IMR-90 (cell line): ENCODE results near the gene TBC1D1. TPM values are rescaled to one million over a fixed set of nuclear protein-coding genes. Genes with fewer than 3 reads are reported as not detected.

Experiments used
- ATAC-seq: fragments of 200-7000 bp; cut with Tn5 transposase; 2 replicates; pipeline ENCODE4 v1.9.1; 2020; ENCODE audit warnings: low read depth, mild to moderate bottlenecking, moderate library complexity
- BruUV-seq: library from RNA; stranded (reverse); fragments of 400-500 nt; replicated peaks from 2 replicates; lab custom pipeline; 2021; lab: Mats Ljungman, UMichigan
- CTCF ChIA-PET: fragments of 300-600 bp; formaldehyde crosslinking; extraction: SDS; loops from one replicate; lab custom pipeline; 2021; ENCODE audit warnings: antibody characterized with exemption; lab: Yijun Ruan, JAX
- POLR2A ChIA-PET: fragments of 300-600 bp; sonication (Branson Sonifier 250); formaldehyde crosslinking; loops from one replicate; lab custom pipeline; 2022; ENCODE audit warnings: antibody characterized with exemption; ENCODE audit not compliant: unreplicated experiment; lab: Charles Lee
- DNase-seq: peaks from one replicate; pipeline ENCODE4 v3.0.0; 2013
- H2AFZ ChIP-seq: replicated peaks from 2 replicates; pipeline ENCODE3; 2013; ENCODE audit warnings: low read length, mild to moderate bottlenecking; ENCODE audit not compliant: poor library complexity
- H2AK5ac ChIP-seq: 2 replicates; pipeline ENCODE4 v1.6.1; 2013; ENCODE audit warnings: low read depth, low read length, inconsistent platforms
- H2AK9ac ChIP-seq: replicated peaks from 2 replicates; pipeline ENCODE3; 2013; ENCODE audit warnings: mild to moderate bottlenecking, low read depth, low read length, moderate library complexity; ENCODE audit not compliant: poor library complexity
- H2BK120ac ChIP-seq: 2 replicates; pipeline ENCODE4 v1.6.1; 2013; ENCODE audit warnings: low read depth, low read length, inconsistent platforms
- H2BK15ac ChIP-seq: 3 replicates; pipeline ENCODE4 v1.6.1; 2013; ENCODE audit warnings: low read depth, low read length, inconsistent platforms
- H2BK20ac ChIP-seq: 2 replicates; pipeline ENCODE4 v1.6.1; 2013; ENCODE audit warnings: low read depth, mild to moderate bottlenecking, inconsistent platforms, low read length, moderate library complexity
- H2BK5ac ChIP-seq: 2 replicates; pipeline ENCODE4 v1.6.1; 2013; ENCODE audit warnings: mild to moderate bottlenecking, low read depth, low read length, inconsistent platforms; ENCODE audit not compliant: poor library complexity, severe bottlenecking
- H3K14ac ChIP-seq: replicated peaks from 2 replicates; pipeline ENCODE4 v1.6.1; 2013; ENCODE audit warnings: low read depth, low read length, inconsistent platforms
- H3K18ac ChIP-seq: 2 replicates; pipeline ENCODE4 v1.6.1; 2013; ENCODE audit warnings: low read depth, low read length, control low read depth
- H3K23ac ChIP-seq: 2 replicates; pipeline ENCODE4 v1.6.1; 2013; ENCODE audit warnings: low read depth, low read length, inconsistent platforms
- H3K27ac ChIP-seq: 2 replicates; pipeline ENCODE4 v1.5.1; 2013; ENCODE audit warnings: mild to moderate bottlenecking, control low read depth, low read length; ENCODE audit not compliant: insufficient read depth
- H3K27me3 ChIP-seq: 2 replicates; pipeline ENCODE4 v1.6.1; 2013; ENCODE audit warnings: low read length; ENCODE audit not compliant: control insufficient read depth, insufficient read depth
- H3K36me3 ChIP-seq: 2 replicates; pipeline ENCODE4 v1.6.1; 2013; ENCODE audit warnings: low read length, mixed read lengths; ENCODE audit not compliant: control insufficient read depth, insufficient read depth
- H3K4ac ChIP-seq: 2 replicates; pipeline ENCODE4 v1.6.1; 2013; ENCODE audit warnings: low read depth, low read length, inconsistent platforms
- H3K4me1 ChIP-seq: 2 replicates; pipeline ENCODE4 v1.6.1; 2013; ENCODE audit warnings: low read length, mixed read lengths; ENCODE audit not compliant: control insufficient read depth, insufficient read depth
- H3K4me2 ChIP-seq: 2 replicates; pipeline ENCODE4 v1.6.1; 2013; ENCODE audit warnings: low read depth, mild to moderate bottlenecking, control low read depth, low read length, moderate library complexity
- H3K4me3 ChIP-seq: 2 replicates; pipeline ENCODE4 v1.5.1; 2013; ENCODE audit warnings: low read depth, mild to moderate bottlenecking, control low read depth, low read length, moderate library complexity; ENCODE audit not compliant: insufficient read depth
- H3K56ac ChIP-seq: 2 replicates; pipeline ENCODE4 v1.6.1; 2013; ENCODE audit warnings: low read length, inconsistent platforms; ENCODE audit not compliant: insufficient read depth; ENCODE audit errors: extremely low read depth
- H3K79me1 ChIP-seq, 2 experiments: 2 replicates each; pipeline ENCODE4 v1.6.1; 2013; ENCODE audit warnings: low read length in 2 of 2, inconsistent platforms in 1 of 2, low read depth in 1 of 2
- H3K9ac ChIP-seq: 2 replicates; pipeline ENCODE4 v1.6.1; 2013; ENCODE audit warnings: low read depth, low read length, control low read depth
- H3K9me1 ChIP-seq: 2 replicates; pipeline ENCODE4 v1.6.1; 2013; ENCODE audit warnings: low read length, inconsistent platforms; ENCODE audit not compliant: insufficient read depth
- H3K9me3 ChIP-seq: 2 replicates; pipeline ENCODE4 v1.6.1; 2013; ENCODE audit warnings: low read length; ENCODE audit not compliant: control insufficient read depth, insufficient read depth
- H4K20me1 ChIP-seq: 2 replicates; pipeline ENCODE4 v1.6.1; 2013; ENCODE audit warnings: low read length, inconsistent platforms; ENCODE audit not compliant: insufficient read depth
- H4K5ac ChIP-seq: 2 replicates; pipeline ENCODE4 v1.6.1; 2013; ENCODE audit warnings: mild to moderate bottlenecking, low read depth, low read length, control low read depth
- H4K8ac ChIP-seq, 2 experiments: 2 replicates each; pipeline ENCODE4 v1.6.1; 2013; ENCODE audit warnings: low read depth in 2 of 2, low read length in 2 of 2, control low read depth in 1 of 2, inconsistent platforms in 1 of 2
- H4K91ac ChIP-seq: 2 replicates; pipeline ENCODE4 v1.6.1; 2013; ENCODE audit warnings: low read depth, low read length, inconsistent platforms; ENCODE audit not compliant: insufficient read depth
- BHLHE40 ChIP-seq: fragments of 150-350 bp; IDR thresholded peaks from 2 replicates; pipeline ENCODE4 v1.6.1; 2016; ENCODE audit warnings: mild to moderate bottlenecking, low read depth, low read length
- CEBPB ChIP-seq: IDR thresholded peaks from 2 replicates; pipeline ENCODE4 v1.6.1; 2012; ENCODE audit warnings: low read depth, low read length, improper control_type of control experiment
- CHD1 ChIP-seq: IDR thresholded peaks from 2 replicates; pipeline ENCODE4 v1.6.1; 2012; ENCODE audit warnings: low read depth, low read length, improper control_type of control experiment
- FOS ChIP-seq: fragments of 150-350 bp; IDR thresholded peaks from 2 replicates; pipeline ENCODE4 v1.6.1; 2016; ENCODE audit warnings: low read depth, low read length
- MAFK ChIP-seq: IDR thresholded peaks from 2 replicates; pipeline ENCODE4 v1.6.1; 2012; ENCODE audit warnings: low read depth, low read length, improper control_type of control experiment
- MAZ ChIP-seq: IDR thresholded peaks from 2 replicates; pipeline ENCODE4 v1.6.1; 2012; ENCODE audit warnings: low read depth, mild to moderate bottlenecking, low read length, improper control_type of control experiment, moderate library complexity, borderline replicate concordance
- NFE2L2 ChIP-seq: fragments of 150-350 bp; IDR thresholded peaks from 2 replicates; pipeline ENCODE4 v1.6.1; 2016; ENCODE audit warnings: low read depth, mild to moderate bottlenecking, low read length
- POLR2A ChIP-seq: IDR thresholded peaks from 2 replicates; pipeline ENCODE4 v1.6.1; 2012; ENCODE audit warnings: mild to moderate bottlenecking, low read depth, low read length
- RAD21 ChIP-seq: IDR thresholded peaks from 2 replicates; pipeline ENCODE4 v1.6.1; 2012; ENCODE audit warnings: low read length, improper control_type of control experiment
- RCOR1 ChIP-seq: IDR thresholded peaks from 2 replicates; pipeline ENCODE4 v1.6.1; 2012; ENCODE audit warnings: mild to moderate bottlenecking, low read length, improper control_type of control experiment; ENCODE audit not compliant: insufficient replicate concordance
- RFX5 ChIP-seq: IDR thresholded peaks from 2 replicates; pipeline ENCODE4 v1.8.0; 2012; ENCODE audit warnings: low read depth, mild to moderate bottlenecking, low read length, moderate library complexity
- SMC3 ChIP-seq: fragments of 150-350 bp; IDR thresholded peaks from 2 replicates; pipeline ENCODE4 v1.6.1; 2016; ENCODE audit warnings: low read depth, mild to moderate bottlenecking, antibody characterized with exemption, low read length, moderate library complexity
- WGBS, 2 experiments: methylation state at CpG; one replicate each; pipeline versions ENCODE4 v1.1.5 to v1.1.7; 2013; ENCODE audit warnings: missing lambda C conversion rate in 2 of 2; ENCODE audit not compliant: insufficient read length in 1 of 2; ENCODE audit errors: extremely low coverage in 2 of 2; 5-methylcytosine and 5-hydroxymethylcytosine counted together
- dilution Hi-C: fragments of 300-500 bp; cut with HindIII; formaldehyde crosslinking; loops from one replicate; pipeline ENCODE4 v1.14.3; 2018; ENCODE audit warnings: low sequenced_read_pairs; ENCODE audit not compliant: unreplicated experiment
- in situ Hi-C: fragments of 300-500 bp; cut with MboI; formaldehyde crosslinking; loops from 3 replicates; pipeline ENCODE4 v1.14.3; 2019; ENCODE audit warnings: low sequenced_read_pairs, inconsistent platforms, mixed read lengths
- intact Hi-C: fragments of 100-400 bp; cut with micrococcal nuclease; formaldehyde crosslinking; loops from 2 replicates; pipeline ENCODE4 v1.10.0; 2022
- polyA plus RNA-seq, 3 experiments: library from polyadenylated mRNA; depleted of rRNA; stranded (reverse); fragments of >200 nt; gene quantifications; 2 replicates each; pipeline ENCODE4 v1.2.3, GENCODE V29; 2012; ENCODE audit warnings: low replicate concordance in 1 of 3
- total RNA-seq: library from RNA; depleted of rRNA; stranded (reverse); fragments of >200 nt; gene quantifications from 2 replicates; pipeline ENCODE4 v1.2.3, GENCODE V29; 2012
- TF ChIP-seq, protein P1 (sequence below): fragments of 150-350 bp; IDR thresholded peaks from 2 replicates; pipeline ENCODE4 v1.6.1; 2017; ENCODE audit warnings: mild to moderate bottlenecking, antibody characterized with exemption, low read length, low read depth
- TF ChIP-seq, protein P2 (sequence below): fragments of 150-350 bp; IDR thresholded peaks from 2 replicates; pipeline ENCODE4 v1.6.1; 2016; ENCODE audit warnings: low read depth, mild to moderate bottlenecking, low read length, moderate library complexity, borderline replicate concordance
- TF ChIP-seq, protein P3 (sequence below): conservative IDR thresholded peaks from 2 replicates; pipeline ENCODE4 v1.5.1; 2012; ENCODE audit warnings: mild to moderate bottlenecking, low read depth, low read length, improper control_type of control experiment

Gene TBC1D1
- total and polyA plus RNA-seq, 2 of the 4 experiments (the other 2 are of a cell fraction): 42.4 to 104 TPM

DNA sequence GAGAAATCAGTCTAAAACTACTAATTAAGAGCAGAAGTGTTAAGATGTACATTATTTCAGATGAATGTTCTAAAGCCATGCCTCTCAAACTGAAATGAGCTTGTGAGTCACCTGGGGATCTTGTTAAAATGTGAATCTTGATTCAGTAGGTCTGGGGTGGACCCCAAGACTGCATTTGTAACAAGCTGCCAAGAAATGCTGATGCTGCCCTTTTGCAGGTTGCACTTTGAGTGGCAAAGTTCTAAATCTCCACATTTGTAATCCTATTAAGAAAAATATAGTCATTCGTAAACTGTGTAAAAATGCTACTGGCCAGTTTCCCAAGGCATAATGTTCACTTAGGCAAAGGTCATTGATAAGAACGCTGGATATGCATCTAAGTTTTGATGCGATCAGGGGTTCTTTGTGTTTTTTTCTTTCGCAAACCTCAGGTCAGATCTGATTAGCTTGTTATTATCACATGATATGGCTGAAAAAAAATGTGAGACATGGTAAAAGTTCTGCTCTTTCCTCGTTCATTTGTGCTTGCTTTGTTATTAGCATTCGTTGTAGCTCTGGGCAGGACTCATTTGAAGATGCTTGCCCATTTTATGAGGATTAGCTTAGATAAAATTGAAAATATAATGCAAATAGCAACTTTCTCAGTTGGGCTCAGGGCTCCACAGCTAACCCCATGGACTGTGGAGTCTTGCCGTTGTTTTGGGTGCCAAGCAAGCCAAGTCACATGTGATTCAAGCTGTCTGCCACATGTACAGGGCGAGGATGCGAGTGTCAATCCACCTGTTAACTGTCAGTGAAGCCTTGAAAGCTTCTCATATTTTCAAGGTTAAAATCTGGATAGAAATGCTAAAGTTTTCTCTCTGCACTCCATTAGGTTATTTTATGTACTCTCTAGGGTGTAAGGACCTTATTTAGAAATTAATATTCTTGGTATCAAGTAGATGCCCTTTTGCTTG, 12.1 kb downstream of the TBC1D1 start:
- H3K4ac ChIP-seq: no peak overlapping the region
- ChIA-PET CTCF (no interaction called here), POLR2A (no interaction called here)
- no peak for ATAC-seq
- no peak overlapping the region for H2BK120ac ChIP-seq
- BruUV-seq: no TSS peak
- in situ Hi-C loops (no loop called here), dilution Hi-C loops (no loop called here), intact Hi-C loops (no loop called here)
- no peak overlapping the region for H2AK9ac ChIP-seq
- no peak overlapping the region for H4K91ac ChIP-seq
- H3K4me1 ChIP-seq: no peaks in the 10 kb centered on the region
- WGBS, 2 experiments: 64% methylated on average over 3 of the region's 9 CpGs; no CpG with 5 or more reads in 1 of the 2 experiments
- H3K9me1 ChIP-seq: no peaks in the 10 kb centered on the region
- no peak overlapping the region for H3K4me2 ChIP-seq
- peaks cover 40% of the 10 kb centered on the region for H3K27me3 ChIP-seq
- no peak overlapping the region for H2AFZ ChIP-seq
- no peak overlapping the region for H3K56ac ChIP-seq
- no peak overlapping the region for H4K8ac ChIP-seq
- no peak overlapping the region for H2BK15ac ChIP-seq
- TF ChIP-seq FOS: no peak
- TF ChIP-seq BHLHE40: no peak
- no peak for TF ChIP-seq POLR2A
- no peak for TF ChIP-seq RCOR1
- no peak for TF ChIP-seq CHD1
- TF ChIP-seq MAZ: no peak
- no peak for TF ChIP-seq RFX5
- no peak for TF ChIP-seq MAFK
- TF ChIP-seq NFE2L2: no peak
- TF ChIP-seq, protein P1, sequence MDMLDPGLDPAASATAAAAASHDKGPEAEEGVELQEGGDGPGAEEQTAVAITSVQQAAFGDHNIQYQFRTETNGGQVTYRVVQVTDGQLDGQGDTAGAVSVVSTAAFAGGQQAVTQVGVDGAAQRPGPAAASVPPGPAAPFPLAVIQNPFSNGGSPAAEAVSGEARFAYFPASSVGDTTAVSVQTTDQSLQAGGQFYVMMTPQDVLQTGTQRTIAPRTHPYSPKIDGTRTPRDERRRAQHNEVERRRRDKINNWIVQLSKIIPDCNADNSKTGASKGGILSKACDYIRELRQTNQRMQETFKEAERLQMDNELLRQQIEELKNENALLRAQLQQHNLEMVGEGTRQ: no peak
- TF ChIP-seq, protein P2, sequence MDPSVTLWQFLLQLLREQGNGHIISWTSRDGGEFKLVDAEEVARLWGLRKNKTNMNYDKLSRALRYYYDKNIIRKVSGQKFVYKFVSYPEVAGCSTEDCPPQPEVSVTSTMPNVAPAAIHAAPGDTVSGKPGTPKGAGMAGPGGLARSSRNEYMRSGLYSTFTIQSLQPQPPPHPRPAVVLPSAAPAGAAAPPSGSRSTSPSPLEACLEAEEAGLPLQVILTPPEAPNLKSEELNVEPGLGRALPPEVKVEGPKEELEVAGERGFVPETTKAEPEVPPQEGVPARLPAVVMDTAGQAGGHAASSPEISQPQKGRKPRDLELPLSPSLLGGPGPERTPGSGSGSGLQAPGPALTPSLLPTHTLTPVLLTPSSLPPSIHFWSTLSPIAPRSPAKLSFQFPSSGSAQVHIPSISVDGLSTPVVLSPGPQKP: no peak
- TF ChIP-seq, protein P3, sequence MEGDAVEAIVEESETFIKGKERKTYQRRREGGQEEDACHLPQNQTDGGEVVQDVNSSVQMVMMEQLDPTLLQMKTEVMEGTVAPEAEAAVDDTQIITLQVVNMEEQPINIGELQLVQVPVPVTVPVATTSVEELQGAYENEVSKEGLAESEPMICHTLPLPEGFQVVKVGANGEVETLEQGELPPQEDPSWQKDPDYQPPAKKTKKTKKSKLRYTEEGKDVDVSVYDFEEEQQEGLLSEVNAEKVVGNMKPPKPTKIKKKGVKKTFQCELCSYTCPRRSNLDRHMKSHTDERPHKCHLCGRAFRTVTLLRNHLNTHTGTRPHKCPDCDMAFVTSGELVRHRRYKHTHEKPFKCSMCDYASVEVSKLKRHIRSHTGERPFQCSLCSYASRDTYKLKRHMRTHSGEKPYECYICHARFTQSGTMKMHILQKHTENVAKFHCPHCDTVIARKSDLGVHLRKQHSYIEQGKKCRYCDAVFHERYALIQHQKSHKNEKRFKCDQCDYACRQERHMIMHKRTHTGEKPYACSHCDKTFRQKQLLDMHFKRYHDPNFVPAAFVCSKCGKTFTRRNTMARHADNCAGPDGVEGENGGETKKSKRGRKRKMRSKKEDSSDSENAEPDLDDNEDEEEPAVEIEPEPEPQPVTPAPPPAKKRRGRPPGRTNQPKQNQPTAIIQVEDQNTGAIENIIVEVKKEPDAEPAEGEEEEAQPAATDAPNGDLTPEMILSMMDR: no peak
- TF ChIP-seq SMC3: no peak
- TF ChIP-seq CEBPB: no peak
- TF ChIP-seq RAD21: no peak
- no peak overlapping the region for H4K5ac ChIP-seq
- H3K27ac ChIP-seq: no peak overlapping the region
- H3K18ac ChIP-seq: no peak overlapping the region
- H3K79me1 ChIP-seq: no peaks in the 10 kb centered on the region
- H3K9ac ChIP-seq: no peak overlapping the region
- H4K20me1 ChIP-seq: no peaks in the 10 kb centered on the region
- H3K23ac ChIP-seq: no peak overlapping the region
- H3K36me3 ChIP-seq: no peaks in the 10 kb centered on the region
- no peak overlapping the region for H3K4me3 ChIP-seq
- no peak overlapping the region for H3K14ac ChIP-seq
- no peak overlapping the region for H2AK5ac ChIP-seq
- H2BK5ac ChIP-seq: no peak overlapping the region
- no peak overlapping the region for H2BK20ac ChIP-seq
- no peak for DNase-seq
- no peaks in the 10 kb centered on the region for H3K9me3 ChIP-seq
